NOMO-1 (cell line): ENCODE data around the gene LGALS14.
"Not testable (repeated sequence)": the region's sequence is repeated elsewhere in the genome, so short reads cannot be mapped to it uniquely, and the experiment has no call there.

Experiments
- DNase-seq, 2 experiments: peaks; one replicate each; lab custom pipeline; 2025; ENCODE audit not compliant: unreplicated experiment in 2 of 2; lab: John Stamatoyannopoulos, UW

Gene LGALS14

DNA sequence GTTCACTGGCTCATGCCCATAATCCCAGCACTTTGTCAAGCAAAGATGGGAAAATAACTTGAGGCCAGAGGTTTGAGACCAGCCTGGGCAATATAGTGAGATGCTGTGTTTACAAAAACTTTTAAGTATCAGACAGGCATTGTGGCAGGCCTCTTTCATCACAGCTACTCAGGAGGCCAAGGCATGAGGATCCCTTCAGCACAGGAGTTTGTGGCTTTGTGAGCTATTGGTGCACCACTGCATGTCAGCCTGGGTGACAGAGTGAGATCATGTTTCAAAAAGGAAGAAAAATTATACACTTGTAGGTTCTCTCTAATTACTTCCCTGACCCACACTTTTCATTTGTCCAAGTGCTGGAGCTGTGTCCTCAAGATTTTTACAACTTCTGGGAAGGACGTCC lies 11.5 kb upstream of the LGALS14 start:
- DNase-seq = no peak

DNA sequence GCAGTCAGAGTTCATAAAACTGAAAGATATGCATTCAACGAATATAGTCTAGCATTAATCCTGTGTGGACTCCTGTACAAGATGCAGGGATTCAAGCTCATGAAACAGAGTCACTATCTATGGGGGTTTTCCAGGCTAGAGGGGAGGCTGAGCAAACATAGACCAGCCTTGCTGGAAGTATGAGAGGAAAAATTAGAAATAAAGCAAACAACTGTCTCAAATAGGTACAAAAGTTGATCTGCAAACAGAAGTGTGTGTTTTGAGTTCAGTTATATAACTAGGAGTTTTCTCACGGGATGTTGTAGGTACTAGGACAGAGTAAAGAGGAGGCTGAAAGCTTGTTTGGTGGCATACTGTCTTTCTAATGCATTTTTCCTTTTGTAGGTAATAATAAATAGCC lies 8.5 kb upstream of the LGALS14 start:
- DNase-seq = no peak

DNA sequence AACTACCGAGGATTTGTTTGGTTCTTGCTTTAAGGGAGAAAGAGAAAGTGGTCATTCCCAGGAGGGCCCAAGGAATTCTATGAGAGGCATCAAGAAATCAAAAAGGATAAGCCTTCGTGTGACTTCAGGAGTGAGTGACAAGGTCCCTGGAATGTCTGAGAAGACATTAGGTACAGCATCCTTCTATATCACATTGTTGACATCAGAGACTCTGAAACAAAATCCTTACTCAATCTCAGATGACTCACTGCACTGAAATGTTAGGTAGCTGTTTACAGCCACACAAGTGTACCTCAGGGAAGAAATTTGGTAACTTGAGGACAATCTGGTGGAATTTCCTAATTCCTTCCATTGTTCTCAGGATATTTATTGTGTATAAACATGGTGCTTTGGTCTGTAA lies 7.9 kb upstream of the LGALS14 start:
- no peak for DNase-seq

DNA sequence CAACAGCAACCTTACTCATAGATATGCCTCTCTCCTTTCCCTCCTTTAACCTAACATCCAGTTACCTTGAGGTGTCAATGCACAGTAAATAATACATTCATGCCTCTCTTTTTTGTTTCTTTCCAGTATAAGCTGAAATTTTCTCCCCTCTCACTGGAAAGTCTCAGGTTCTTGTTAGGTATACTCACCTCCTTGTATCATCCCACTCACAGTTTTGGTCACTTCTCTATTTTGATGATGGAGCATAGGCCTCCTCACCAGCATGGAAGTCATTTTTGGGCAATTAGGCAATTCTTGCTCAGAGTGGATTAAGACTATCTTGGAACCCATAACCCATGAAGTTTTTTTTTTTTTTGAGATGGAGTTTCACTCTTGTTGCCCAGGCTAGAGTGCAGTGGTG lies 5.7 kb upstream of the LGALS14 start:
- no peak for DNase-seq

DNA sequence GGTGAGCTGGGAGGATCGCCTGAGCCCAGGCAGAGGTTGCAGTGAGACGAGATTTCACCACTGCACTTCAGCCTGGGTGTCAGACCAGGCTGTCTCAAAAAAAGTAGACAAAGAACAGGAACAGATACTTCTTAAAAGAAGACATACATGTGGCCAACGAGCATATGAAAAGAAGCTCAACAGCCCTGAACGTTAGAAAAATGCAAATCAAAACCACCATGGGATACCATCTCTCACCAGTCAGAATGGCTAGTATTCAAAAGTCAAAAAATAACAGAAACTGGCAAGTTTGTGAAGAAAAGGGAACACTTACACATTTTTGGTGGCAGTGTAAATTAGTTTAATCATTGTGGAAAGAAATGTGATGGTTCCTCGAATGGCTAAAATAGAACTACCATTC lies 3.0 kb upstream of the LGALS14 start:
- DNase-seq = no peak

DNA sequence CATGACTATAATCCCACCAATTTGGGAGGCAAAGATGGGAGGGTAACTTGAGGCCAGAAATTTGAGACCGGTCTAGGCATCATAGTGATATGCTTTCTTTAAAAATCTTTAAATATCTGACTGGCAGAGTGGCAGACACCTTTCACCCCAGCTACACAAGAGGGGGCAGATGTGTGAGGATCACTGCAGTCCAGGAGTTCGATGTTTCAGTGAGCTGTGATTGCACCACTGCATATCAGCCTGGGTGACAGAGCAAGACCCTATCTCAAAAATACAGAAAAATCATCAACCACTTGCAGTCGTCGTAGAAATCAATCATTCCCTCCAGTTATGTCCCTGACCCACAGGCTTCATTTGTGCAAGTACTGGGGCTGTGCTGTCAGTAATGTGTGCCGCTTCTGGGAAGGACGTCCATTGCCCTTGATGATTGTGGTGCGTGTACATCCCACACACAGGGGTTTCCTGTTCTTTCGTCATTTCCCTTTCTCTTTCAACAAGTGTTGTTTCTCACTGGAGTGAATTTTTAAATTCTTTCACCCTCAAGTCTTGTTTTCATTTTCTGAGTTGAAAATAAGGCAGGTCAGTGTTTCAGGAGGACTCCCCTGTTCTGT lies 1.4 kb downstream of the LGALS14 start:
- DNase-seq = no peak

DNA sequence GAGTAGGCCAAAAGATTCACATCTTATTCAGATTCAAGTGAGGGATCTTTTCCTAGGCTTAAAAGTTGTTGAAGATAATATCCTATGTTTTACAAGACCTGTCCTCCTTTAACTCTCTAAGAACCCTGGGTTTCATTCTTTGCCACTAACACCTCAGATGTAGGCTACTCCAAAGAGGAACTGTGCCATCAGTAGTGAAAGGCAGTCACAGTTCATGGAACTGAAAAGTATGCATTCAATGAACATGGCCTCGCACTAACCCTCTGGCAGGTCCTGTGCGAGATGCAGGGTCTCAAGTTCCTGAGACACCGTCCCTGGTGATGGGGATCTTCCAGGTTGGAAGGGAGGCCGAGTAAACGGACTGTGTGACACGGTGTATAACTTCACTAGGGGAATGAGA lies 4.3 kb downstream of the LGALS14 start:
- DNase-seq = no peak

DNA sequence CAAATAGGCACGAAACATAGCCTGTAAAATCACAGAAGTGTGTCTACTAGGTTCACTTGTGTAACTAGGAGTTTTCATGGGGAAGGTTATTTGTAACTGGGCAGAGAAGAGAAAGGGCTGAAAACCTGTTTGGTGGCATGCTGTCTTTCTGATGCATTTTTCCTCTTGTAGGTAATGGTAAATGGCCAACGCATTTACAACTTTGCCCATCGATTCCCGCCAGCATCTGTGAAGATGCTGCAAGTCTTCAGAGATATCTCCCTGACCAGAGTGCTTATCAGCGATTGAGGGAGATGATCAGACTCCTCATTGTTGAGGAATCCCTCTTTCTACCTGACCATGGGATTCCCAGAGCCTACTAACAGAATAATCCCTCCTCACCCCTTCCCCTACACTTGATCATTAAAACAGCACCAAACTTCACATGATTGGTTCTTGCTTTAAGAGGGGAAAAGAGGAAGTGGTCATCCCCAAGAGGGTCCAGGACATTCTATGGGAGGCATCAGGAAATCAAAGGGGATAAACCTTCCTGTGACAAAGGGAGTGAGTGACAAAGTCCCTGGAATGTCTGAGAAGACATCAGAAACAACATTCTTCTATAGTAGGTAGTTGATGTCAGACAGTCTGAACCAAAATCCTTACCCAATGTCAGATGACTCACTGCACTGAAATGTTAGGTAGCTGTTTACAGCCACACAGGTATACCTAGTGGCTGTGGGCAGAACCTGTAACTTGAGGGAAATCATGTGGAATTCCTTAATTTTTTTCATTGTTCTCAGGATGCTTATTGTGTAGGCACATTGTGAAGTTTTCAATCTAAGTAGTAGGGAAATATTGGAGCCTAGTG lies 5.0 kb downstream of the LGALS14 start:
- no peak for DNase-seq

DNA sequence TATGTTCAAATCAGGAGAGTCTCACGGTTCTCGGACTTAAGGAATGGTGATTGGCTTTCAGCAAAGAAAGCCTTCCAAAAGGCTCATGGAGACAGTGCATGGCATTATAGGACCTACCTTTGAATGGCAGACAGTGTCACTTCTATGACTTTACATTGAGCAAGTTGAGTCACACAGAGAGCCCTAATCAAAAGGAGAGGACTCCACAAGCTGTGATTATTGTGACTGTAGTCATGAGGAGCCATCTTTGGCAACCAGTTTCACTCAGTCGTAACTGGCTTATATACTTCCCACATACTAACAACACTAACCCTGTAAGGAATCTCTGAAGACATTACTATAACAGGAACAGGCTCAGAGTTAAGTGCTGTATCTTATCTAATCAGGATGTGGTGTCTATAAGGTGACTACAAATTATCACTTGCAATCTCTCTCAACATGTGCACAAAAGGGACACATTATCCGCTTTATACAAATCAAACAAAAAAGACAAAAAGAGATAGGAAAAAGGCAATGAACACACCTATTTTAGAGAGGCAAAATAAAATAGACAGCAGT lies 6.1 kb downstream of the LGALS14 start:
- no peak for DNase-seq

DNA sequence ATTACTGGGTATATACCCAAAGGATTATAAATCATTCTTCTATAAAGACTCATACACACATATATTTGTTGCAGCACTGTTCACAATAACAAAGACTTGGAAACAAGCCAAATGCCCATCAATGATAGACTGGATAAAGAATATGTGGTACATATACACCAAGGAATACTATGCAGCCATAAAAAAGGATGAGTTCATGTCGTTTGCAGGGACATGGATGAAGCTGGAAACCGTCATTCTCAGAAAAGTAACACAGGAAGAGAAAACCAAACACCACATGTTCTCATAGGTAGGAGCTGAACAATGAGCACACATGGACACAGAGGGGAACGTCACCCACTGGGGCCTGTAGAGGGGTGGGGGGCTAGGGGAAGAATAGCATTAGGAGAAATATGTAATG lies 15.9 kb downstream of the LGALS14 start:
- DNase-seq = not testable (repeated sequence)

DNA sequence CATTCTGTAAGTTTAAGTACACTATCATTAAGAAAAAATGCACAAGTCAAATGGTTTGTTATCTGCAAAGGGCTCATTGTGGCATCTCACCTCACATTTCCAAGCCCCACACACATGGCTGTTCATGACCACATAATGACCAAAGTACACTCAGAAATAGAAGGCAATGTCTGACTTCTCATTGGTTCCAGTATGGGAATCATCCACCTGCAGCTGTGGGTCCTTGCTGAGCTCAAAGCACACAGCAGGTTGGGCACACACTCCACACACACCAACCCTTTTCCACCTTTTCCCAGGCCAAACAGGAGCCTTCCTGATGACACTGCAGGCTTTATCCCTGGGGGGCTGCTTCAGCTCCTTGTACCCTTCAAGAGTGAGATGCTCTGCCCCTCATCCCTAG lies 21.7 kb downstream of the LGALS14 start:
- DNase-seq = no peak

DNA sequence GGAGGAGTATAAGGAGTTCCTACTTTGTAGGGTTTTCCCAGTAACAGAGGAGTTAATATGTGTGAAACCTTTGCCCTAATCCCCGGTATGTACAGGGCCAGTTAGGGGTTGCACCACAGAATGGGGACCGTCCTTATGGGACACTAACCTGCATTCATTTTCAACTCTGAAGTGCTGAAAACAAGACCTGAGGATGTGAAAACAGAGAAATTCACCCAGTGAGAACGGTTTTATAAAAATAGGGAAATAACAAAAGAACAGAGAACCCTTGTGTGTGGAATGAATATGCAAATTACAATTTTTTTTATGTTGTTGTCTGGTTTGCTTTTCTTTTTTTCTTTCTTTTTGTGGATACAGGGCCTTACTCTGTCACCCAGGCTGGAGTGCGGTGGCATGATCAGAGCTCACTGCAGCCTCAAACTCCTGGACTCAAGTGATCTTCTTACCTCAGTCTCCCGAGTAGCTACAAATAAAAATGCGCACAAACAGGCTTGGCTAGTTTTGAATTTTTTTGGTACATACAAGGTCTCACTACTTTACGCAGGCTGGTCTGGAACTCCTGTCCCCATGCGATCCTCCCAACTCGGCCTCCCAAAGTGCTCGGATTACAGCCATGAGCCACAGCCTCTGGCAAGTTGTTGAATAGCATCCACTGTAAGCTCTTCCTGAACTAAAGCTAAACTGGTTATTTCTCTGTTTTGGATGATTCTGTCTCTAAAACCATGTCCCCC lies 23.0 kb downstream of the LGALS14 start:
- DNase-seq = no peak

DNA sequence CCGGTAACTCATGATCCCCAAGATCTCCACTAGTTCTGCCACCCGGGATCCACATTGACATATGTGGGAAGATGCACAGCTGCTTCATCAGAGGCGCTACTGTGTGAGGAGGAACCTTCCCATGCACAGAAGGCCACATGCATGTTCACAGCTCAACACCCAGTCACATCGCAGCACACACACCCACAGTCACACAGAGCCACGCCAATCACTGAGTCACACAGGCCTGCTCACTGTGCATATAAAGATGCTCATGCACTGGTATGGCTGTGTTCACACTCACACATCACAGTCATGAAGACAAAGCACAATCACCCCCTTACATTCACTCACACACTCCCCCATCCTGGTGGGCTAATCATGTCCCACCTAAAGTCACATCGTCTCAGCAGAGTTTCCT lies 23.8 kb downstream of the LGALS14 start:
- DNase-seq = no peak

DNA sequence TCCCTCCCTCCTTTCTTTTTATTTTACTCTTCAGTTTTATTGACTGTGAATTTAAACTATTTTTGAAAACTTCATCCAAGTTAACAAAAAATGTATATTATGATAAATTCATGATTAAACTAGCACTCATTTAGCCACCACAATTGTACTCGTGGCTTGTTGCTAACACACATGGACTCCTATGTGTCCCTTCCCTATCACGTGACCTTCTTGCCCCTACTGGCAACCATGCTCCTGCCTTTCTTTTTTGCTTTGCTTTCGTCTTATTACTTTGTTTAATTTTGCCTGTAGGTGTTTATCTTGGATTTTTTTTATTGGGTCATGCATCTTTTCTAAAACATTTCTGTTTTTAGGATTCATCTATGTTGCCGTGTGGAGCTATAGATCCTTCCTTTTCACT lies 25.3 kb downstream of the LGALS14 start:
- no peak for DNase-seq

DNA sequence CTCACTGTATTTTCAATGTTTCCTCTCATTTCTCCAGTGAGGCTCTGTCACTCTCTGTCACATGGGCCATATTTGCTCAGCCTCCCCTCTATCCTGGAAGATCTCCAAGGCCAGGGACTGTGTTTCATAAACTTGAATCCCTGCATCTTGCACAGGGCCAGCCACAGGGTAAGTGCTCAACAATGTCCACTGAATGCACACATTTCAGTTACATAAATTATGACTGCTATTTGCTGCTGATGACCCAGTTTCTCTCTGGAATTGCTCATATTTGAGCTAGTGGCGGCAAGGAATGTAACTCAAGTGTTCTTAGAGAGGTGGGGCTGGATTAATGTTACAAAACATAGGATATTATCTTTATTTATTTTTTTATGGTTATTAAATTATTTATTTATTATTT lies 27.4 kb downstream of the LGALS14 start:
- DNase-seq = no peak

DNA sequence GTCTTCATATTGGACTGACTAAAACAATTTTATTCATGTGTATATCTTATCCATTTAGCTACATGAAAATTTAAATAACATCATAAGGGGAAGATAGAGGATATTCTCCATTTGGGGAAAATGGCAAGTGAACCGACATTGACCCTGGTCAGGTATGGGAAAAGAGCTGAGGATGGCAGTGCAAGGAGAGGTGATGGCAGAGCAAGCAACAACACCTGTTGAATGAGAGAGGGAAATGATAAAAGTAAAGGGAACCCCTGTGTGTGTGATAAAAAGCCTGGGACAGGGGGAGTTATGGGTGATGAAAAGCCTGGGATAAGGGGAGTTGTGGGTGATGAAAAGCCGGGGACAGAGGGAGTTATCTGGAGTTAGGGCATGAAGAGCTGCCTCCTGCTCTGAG lies 29.6 kb downstream of the LGALS14 start:
- DNase-seq = no peak

DNA sequence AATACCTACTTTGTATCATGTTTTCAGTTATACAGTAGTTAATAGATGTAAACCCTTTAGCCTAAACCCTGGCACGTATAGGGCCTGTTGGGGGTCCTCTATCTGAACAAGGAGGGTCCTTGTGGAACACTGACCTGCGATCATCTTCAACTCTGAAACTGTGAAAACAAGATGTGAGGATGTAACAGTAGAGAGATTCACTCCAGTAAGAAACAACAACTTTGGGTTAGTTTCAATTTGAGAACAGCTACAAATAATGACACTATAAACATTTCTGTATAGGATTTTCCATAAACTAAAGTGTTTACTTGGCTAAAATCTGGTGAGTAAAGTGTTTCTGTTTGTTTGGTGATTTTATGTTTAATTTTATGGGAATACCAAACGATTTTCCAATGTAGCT lies 31.4 kb downstream of the LGALS14 start:
- DNase-seq = no peak

DNA sequence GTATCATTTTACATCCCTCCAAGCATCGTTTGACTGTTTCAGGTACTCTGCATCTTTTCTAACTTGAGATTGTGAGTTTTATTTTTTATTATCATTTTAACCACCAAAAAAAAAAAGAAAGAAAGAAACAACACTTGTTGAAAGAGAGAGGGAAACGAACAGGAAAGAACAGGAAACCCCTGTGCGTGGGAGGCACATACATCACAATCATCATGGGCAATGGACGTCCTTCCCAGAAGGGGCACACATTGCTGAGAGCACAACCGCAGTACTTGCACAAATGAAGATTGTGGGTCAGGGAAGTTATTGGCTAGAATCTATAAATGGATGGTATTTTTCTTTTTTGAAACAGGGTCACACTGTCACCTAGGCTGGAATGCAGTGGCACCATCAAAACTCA lies 31.8 kb downstream of the LGALS14 start:
- DNase-seq = no peak

DNA sequence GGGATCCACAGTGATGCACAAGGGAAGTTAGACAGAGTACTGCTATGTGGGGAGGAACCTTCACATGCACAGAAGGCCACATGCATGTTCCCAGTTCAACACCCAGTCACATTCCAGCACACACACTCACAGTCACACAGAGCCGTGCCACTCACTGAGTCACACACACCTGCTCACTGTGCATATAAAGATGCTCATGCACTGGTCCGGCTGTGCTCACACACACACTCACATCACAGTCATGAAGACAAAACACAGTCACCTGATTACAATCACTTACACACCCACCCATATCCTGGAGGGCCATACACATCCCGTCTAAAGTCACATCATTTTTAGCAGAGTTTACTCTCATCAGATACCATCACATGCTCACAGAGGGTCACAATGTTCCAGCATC lies 33.1 kb downstream of the LGALS14 start:
- no peak for DNase-seq

DNA sequence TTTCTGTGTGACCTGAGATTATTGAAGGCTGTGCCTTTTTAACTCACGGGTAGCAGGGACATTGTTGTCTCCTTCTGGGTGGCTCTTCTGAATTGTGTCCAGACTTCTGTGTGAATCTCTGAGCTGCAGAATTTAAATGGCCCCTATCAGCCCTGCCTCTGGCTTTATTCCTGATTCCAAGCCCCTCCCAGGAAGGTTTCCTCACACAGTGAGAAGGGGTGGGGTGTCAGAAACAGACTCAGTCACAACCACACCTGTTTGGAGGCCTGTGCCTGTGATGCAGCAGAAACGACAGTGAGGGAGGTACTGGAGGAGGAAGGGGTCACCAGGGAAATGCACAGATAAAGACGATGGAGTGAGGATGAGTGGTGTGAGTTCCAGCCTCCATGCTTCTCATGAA lies 33.6 kb downstream of the LGALS14 start, which contains the start of gene CLC:
Gene CLC (minus strand): TSS at position 139 of the 400 bp plus-strand sequence. CDS start 77 bp downstream, at position 62.
- no peak for DNase-seq

DNA sequence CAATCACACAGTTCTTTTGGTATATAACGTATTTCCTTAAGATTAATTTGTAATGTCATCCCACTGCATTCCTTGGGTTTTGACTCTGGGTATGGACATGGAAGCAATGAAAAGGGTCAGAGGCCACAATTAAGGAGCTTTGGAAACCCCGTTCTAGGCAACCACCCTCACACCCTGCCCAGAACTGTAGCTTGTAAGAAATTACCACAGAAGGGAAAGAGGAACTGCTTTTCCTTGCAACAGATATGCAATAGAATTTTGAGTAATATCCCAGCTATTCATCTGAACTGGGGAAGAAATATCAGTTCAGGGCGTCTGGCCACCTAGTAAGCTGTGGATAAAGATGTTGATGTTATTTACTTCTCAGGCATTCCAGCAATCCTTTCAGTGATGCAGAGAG lies 34.5 kb downstream of the LGALS14 start:
- peak; percentile 23 to 30 for DNase-seq
